Prostate gland (tissue), 2 donors: ENCODE data around the gene WWP2. TPM values are rescaled to one million over a fixed set of nuclear protein-coding genes. Genes with fewer than 3 reads are reported as not detected.

Experiments used
- DNase-seq: peaks from one replicate; pipeline ENCODE4 v3.0.0-alpha.2; 2019; ENCODE audit warnings: low spot score
- H3K27ac ChIP-seq, 2 donors: fragments of 200-600 bp; sonication (generic); 2 replicates each; pipeline ENCODE4 v1.5.1; 2017 to 2019
- H3K27me3 ChIP-seq: fragments of 200-600 bp; sonication (generic); replicated peaks from 2 replicates; pipeline ENCODE4 v1.5.1; 2019; ENCODE audit not compliant: insufficient read depth
- H3K36me3 ChIP-seq, 2 donors: fragments of 200-600 bp; sonication (generic); 1 replicate in 1 of 2; 2 replicates in 1 of 2; pipeline versions ENCODE4 v1.5.1 to v1.8.1; 2017 to 2019
- H3K4me1 ChIP-seq: fragments of 200-600 bp; sonication (generic); replicated peaks from 2 replicates; pipeline ENCODE4 v1.5.1; 2019
- H3K4me3 ChIP-seq, 2 donors: fragments of 200-600 bp; sonication (generic); 2 replicates each; pipeline ENCODE4 v1.5.1; 2017 to 2019
- H3K9me3 ChIP-seq: fragments of 200-600 bp; sonication (generic); 2 replicates; pipeline ENCODE4 v1.5.1; 2017
- CTCF ChIP-seq, 4 experiments: fragments of 200-600 bp in 2 of 4; fragments of 450-650 bp in 2 of 4; sonication (generic) in 2 of 4; IDR thresholded peaks; 1 replicate in 3 of 4; 2 replicates in 1 of 4; pipeline ENCODE4 v1.5.1; 2016 to 2019; ENCODE audit warnings: antibody characterized with exemption in 4 of 4, mild to moderate bottlenecking in 2 of 4, moderate library complexity in 2 of 4
- POLR2A ChIP-seq: fragments of 450-650 bp; IDR thresholded peaks from one replicate; pipeline ENCODE4 v1.6.1; 2016; ENCODE audit warnings: antibody characterized with exemption, mild to moderate bottlenecking
- POLR2AphosphoS5 ChIP-seq: sonication (generic); formaldehyde crosslinking; IDR thresholded peaks from one replicate; pipeline ENCODE4 v1.6.1; 2017; ENCODE audit warnings: antibody characterized with exemption
- WGBS: methylation state at CpG from one replicate; pipeline ENCODE4 v1.1.5; 2018; 5-methylcytosine and 5-hydroxymethylcytosine counted together
- intact Hi-C: fragments of 100-400 bp; cut with DNase I; formaldehyde crosslinking; loops from one replicate; pipeline ENCODE4 v1.14.2; 2022
- total RNA-seq, 2 donors: library from RNA; depleted of rRNA; stranded (reverse); fragments of >200 nt; gene quantifications; one replicate each; pipeline ENCODE4 v1.1.0, GENCODE V29; 2016

WWP2 gene
- total RNA-seq, 2 donors from 2014 or later, result 30.9 to 66.3 TPM

- H3K27ac ChIP-seq, result no peak overlapping the region
- no peaks in the 10 kb centered on the region for H3K4me1 ChIP-seq
- DNase-seq, result no peak
Observed at GRCh38 chr16:69720822-69721430, 41.2 kb upstream of the WWP2 start.

GRCh38 chr16:69721441-69721957 is 40.6 kb upstream of the WWP2 start:
- TF ChIP-seq CTCF (IDR thresholded peaks at IDR 0.05) (no peak), POLR2AphosphoS5 (no peak), POLR2A (no peak)
- 93% methylated on average over 6 of the region's 6 CpGs for WGBS

More at GRCh38 chr16:69720822-69721430, 41.2 kb upstream of the WWP2 start:
- Histone ChIP-seq H3K9me3 (no peaks in the 10 kb centered on the region), H3K4me3 (no peak overlapping the region), H3K27me3 (no peaks in the 10 kb centered on the region), H3K36me3 (no peaks in the 10 kb centered on the region)
- intact Hi-C loops, result no loop called here
- 90% methylated on average over 10 of the region's 10 CpGs for WGBS
- TF ChIP-seq POLR2A (no peak), POLR2AphosphoS5 (no peak), CTCF (IDR thresholded peaks at IDR 0.05) (no peak)

GRCh38 chr16:69724414-69724873 is 37.7 kb upstream of the WWP2 start:
- no peak for TF ChIP-seq CTCF (IDR thresholded peaks at IDR 0.05)
- TF ChIP-seq POLR2AphosphoS5, result no peak
- TF ChIP-seq POLR2A, result no peak
- Histone ChIP-seq H3K27ac (no peak overlapping the region), H3K27me3 (no peaks in the 10 kb centered on the region), H3K4me1 (peaks cover 3% of the 10 kb centered on the region), H3K4me3 (no peak overlapping the region), H3K36me3 (no peaks in the 10 kb centered on the region), H3K9me3 (no peaks in the 10 kb centered on the region)
- DNase-seq, result no peak
- 90% methylated on average over 2 of the region's 2 CpGs for WGBS
- intact Hi-C loops, result no loop called here

More at GRCh38 chr16:69721441-69721957, 40.6 kb upstream of the WWP2 start:
- Histone ChIP-seq H3K27ac (no peak overlapping the region), H3K36me3 (no peaks in the 10 kb centered on the region), H3K27me3 (no peaks in the 10 kb centered on the region), H3K4me3 (no peak overlapping the region), H3K9me3 (no peaks in the 10 kb centered on the region), H3K4me1 (no peaks in the 10 kb centered on the region)
- intact Hi-C loops, result no loop called here
- DNase-seq, result no peak

GRCh38 chr16:69724981-69725479 is 37.1 kb upstream of the WWP2 start:
- DNase-seq, result no peak

More at GRCh38 chr16:69724981-69725479, 37.1 kb upstream of the WWP2 start:
- 70% methylated on average over 6 of the region's 6 CpGs for WGBS
- peaks cover 3% of the 10 kb centered on the region for H3K4me1 ChIP-seq
- no peaks in the 10 kb centered on the region for H3K27me3 ChIP-seq
- H3K4me3 ChIP-seq, result no peak overlapping the region
- H3K27ac ChIP-seq, result no peak overlapping the region
- H3K36me3 ChIP-seq, result no peaks in the 10 kb centered on the region
- no peak for TF ChIP-seq POLR2AphosphoS5
- TF ChIP-seq CTCF (IDR thresholded peaks at IDR 0.05), result no peak
- TF ChIP-seq POLR2A, result no peak
- intact Hi-C loops, result no loop called here
- no peaks in the 10 kb centered on the region for H3K9me3 ChIP-seq
